Daoy (cell line): ENCODE measurements around the gene IL1B. TPM values are rescaled to one million over a fixed set of nuclear protein-coding genes. Genes with fewer than 3 reads are reported as not detected.
"Not testable (repeated sequence)": the region's sequence is repeated elsewhere in the genome, so short reads cannot be mapped to it uniquely, and the experiment has no call there.

Experiments used
- DNase-seq: peaks from one replicate; pipeline ENCODE4 v3.0.0-alpha.2; 2015; ENCODE audit warnings: low read depth
- total RNA-seq: library from RNA; depleted of rRNA; stranded (reverse); fragments of >200 nt; shearing (Covaris generic); gene quantifications from 2 replicates; pipeline ENCODE4 v1.2.3, GENCODE V29; 2014; rRNA removed

The IL1B gene
- total RNA-seq: 12.4 and 13.5 TPM in 2 replicates

GRCh38 chr2:112836695-112837117 is at the start of gene IL1B:
IL1B (minus strand) TSS chr2:112836779; CDS start chr2:112836229, 550 bp downstream.
- peak; percentile 34 for DNase-seq

- no peak for DNase-seq
Measured at GRCh38 chr2:112886291-112886690, 49.7 kb upstream of the IL1B start.

GRCh38 chr2:112885506-112885902 is 48.9 kb upstream of the IL1B start:
- DNase-seq: no peak

DNA sequence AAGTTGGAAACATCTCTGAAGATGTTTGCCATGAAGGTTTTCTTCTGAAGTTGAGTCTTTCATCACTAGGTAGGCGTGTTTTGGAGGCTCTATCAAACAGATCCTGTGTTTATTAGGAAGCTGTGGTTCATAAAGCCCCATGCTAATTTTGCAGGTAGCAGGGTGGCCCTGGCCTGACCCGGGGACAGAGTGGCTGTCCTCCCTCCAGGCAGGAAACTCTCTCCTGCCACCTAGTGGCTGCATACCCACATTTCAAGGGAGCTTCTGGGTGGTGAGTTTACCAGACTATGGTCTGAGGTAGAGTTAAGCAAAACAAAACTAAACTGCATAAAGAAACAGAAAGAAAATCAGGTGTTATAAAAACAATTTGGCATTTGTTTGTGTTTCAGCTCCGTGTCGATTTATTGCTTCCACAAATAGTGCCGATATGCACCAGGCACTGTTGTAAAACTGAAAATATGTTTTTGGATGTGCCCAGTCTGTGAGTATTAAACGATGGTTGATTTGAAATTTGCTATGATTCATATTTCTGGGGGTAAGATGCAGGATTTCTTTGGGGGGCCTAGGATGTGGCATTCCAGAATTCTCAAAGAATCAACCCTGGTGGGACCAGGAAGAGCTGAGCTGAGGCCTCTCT is 48.4 kb upstream of the IL1B start:
- DNase-seq: peak; percentile 64

- no peak for DNase-seq
Measured at GRCh38 chr2:112883669-112884068, 47.1 kb upstream of the IL1B start.

- peak; percentile 96 for DNase-seq
Measured at GRCh38 chr2:112881217-112881985, 44.8 kb upstream of the IL1B start.

DNA sequence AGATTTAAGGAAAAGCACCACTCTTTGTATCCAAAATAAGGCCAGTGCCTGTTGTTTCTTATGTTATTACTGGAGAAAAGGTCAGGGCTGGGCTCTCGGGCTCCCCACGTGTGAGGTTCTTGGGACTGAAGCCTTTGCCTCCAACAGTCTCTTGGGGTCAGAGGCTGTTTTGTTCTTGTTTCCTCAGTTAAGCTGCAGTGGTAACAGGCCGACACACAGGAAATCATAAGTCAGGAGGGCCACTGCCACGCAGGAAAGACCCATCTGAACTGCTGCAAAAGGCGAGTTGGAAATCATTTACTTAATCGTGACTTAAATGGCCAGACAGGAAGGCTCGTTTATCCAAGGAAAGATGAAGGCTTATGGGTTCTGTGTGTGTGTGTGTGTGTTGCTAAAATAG is 44.1 kb upstream of the IL1B start:
- DNase-seq: peak; percentile 51

DNA sequence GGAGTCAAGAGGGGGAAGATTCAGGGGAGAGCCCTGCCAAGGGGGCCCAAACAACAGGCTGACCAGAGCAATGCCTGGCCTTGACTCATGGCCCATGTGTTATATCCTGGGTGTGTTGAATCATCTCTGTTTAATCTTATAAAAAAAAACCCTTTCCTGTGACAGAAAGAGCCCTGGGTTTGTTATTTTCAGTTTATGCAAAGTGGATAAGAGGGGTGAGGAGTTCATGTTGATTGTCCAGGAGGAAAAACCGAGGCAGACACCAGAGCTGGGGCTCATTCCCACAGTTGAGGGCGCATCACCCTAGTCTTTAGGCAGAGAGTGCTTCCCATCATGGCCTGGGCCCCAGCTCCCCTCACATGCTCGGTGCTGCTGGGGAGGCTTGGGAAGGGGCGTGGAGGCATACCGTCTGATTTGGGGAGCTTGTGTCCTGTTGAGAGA is 43.5 kb upstream of the IL1B start:
- DNase-seq: peak; percentile 81

- DNase-seq: no peak
Measured at GRCh38 chr2:112879491-112880041, 43.0 kb upstream of the IL1B start.

DNA sequence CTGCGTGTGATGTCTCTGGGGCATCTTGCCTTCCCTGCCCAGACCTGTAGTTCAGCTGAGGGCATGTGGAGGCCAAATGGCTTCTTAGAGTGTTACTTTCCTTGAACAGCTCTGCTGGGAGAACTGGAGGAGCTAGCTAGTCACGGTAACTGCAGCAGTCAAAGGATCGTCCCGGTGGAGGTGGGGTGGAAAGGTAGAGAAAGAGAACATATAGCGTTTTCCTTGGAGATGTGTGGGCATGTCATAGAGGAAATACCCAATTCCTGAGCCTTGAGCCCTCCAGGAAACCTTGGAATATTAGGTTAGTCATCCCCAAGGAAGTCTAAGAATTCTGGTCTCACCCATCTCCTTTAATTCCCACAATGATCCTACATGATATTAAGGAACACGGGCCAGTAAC is 40.8 kb upstream of the IL1B start:
- peak; percentile 45 for DNase-seq

- peak; percentile 44 for DNase-seq
Measured at GRCh38 chr2:112876971-112877361, 40.4 kb upstream of the IL1B start.

- no peak for DNase-seq
Measured at GRCh38 chr2:112876257-112876970, 39.8 kb upstream of the IL1B start.

DNA sequence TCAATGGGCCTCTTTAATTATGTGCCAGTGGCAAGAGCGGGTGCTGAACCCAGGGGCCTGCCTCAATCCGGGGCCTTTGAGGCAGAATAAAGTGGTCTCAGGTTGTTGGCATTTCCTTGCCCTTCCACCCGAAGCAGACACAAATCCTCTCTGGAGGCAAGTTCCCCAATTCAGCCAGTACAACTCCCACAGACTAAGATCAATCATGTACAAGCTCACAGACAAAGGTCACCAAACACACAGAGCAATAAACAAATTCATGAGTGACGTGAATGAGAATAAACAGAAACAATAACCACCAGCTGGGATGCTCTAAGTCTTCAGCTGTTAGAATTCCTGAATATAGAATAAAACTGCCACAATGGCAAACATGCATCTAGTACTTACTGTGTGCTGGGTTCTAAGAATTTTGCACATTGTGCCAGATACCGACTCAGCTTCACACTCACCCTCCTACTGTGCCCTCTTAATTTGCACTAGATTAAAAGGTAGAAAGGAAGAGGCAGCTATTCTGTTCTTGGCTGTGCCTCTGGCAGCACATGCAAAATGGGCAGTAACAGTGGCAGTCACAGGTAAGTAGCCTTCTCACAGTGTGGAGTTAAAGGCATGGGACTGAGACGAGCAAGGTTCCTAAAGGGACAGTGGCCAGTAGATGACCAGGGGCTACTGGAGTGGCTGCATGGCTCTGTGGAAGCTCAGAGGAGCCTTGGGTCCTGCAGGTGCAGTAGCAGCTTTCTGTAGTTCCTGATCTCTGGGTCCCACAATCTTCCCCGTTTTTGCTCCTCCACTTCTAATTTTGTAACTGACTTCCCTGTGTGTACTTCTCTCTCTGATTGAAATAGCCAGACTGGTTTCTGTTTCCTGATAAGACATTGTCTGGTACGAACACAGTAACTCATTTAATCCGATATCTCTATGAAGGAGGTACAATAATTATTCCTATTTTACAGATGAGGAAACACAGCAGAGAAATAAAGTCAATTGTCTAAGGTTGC is 34.6 kb upstream of the IL1B start:
- no peak for DNase-seq

GRCh38 chr2:112869258-112869842 is 32.8 kb upstream of the IL1B start:
- peak; percentile 97 for DNase-seq

- no peak for DNase-seq
Measured at GRCh38 chr2:112867701-112868631, 31.4 kb upstream of the IL1B start.

- DNase-seq: no peak
Measured at GRCh38 chr2:112866128-112866835, 29.7 kb upstream of the IL1B start.

- no peak for DNase-seq
Measured at GRCh38 chr2:112864072-112864471, 27.5 kb upstream of the IL1B start.

DNA sequence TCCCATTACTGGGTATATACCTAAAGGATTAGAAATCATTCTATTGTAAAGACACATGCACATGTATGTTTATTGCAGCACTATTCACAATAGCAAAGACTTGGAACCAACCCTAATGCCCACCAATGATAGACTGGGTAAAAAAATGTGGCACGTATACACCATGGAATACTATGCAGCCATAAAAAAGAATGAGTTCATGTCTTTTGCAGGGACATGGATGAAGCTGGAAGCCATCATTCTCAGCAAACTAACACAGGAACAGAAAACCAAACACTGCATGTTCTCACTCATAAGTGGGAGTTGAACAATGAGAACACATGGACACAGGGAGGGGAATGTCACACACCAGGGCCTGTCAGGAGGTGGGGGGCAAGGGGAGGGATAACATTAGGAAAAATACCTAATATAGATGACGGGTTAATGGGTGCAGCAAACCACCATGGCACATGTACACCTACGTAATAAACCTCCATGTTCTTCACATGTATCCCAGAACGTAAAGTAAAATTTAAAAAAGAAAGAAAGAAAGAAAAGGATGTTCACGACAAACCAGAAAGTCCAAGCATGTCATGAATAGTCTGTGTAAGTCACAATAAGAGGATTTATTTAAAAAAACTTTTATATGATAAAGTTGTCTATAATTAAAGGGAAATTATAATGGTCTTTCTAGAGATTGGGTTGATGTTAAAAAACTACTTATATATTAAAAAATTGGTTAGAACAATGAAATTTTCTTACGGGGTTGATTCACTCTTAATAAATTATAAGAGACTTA is 23.0 kb upstream of the IL1B start:
- DNase-seq: not testable (repeated sequence)
